ENCODE results near the gene TULP3. TPM values are rescaled to one million over a fixed set of nuclear protein-coding genes. Genes with fewer than 3 reads are reported as not detected.

TULP3 gene
- total and polyA plus RNA-seq, 7 donors: 3.9 to 9.1 (median 7.1) TPM

DNA sequence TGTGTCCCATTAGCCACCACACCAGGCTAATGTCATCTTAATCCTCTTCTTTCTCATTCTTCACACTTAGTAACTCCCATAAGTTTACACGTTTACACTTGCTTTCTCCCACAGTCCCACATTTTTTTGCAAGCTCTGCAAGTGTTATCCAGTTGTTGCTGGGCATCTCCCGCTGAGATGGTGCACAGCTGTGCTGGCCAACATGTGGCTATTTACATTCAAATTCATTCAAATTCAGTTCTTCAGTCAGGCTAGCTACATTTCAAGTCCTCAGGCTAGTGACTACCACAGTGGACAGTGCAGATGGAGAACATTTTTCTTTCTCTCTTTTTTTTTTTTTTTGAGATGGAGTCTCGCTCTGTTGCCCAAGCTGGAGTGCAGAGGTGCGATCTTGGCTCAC, 58.7 kb downstream of the TULP3 start:
- H3K36me3 ChIP-seq (ENCODE audit: insufficient read depth in 1 of 2, low read depth in 1 of 2): no peaks in the 10 kb centered on the region
- no peaks in the 10 kb centered on the region for H3K9me3 ChIP-seq
- intact Hi-C loops (cut with DNase I): no loop called here
- no peak for DNase-seq
- no peak for ATAC-seq
- TF ChIP-seq, protein P1, sequence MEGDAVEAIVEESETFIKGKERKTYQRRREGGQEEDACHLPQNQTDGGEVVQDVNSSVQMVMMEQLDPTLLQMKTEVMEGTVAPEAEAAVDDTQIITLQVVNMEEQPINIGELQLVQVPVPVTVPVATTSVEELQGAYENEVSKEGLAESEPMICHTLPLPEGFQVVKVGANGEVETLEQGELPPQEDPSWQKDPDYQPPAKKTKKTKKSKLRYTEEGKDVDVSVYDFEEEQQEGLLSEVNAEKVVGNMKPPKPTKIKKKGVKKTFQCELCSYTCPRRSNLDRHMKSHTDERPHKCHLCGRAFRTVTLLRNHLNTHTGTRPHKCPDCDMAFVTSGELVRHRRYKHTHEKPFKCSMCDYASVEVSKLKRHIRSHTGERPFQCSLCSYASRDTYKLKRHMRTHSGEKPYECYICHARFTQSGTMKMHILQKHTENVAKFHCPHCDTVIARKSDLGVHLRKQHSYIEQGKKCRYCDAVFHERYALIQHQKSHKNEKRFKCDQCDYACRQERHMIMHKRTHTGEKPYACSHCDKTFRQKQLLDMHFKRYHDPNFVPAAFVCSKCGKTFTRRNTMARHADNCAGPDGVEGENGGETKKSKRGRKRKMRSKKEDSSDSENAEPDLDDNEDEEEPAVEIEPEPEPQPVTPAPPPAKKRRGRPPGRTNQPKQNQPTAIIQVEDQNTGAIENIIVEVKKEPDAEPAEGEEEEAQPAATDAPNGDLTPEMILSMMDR (IDR thresholded peaks at IDR 0.05): no peak
- 74 to 85% (median 78%) methylated on average over 4 of the region's 4 CpGs for WGBS, 3 donors
- no peak overlapping the region for H3K4me3 ChIP-seq
- H3K4me1 ChIP-seq: peaks cover 4% of the 10 kb centered on the region
- no peaks in the 10 kb centered on the region for H3K27me3 ChIP-seq (ENCODE audit: insufficient read depth in 3 of 3, low read length in 2 of 3)
- no peak overlapping the region for H3K27ac ChIP-seq

GRCh38 chr12:2955888-2956287, 65.2 kb downstream of the TULP3 start:
- no peaks in the 10 kb centered on the region for H3K27me3 ChIP-seq (ENCODE audit: insufficient read depth in 3 of 3, low read length in 2 of 3)
- ATAC-seq: no peak
- intact Hi-C loops (cut with DNase I): no loop called here
- H3K9me3 ChIP-seq: no peaks in the 10 kb centered on the region
- TF ChIP-seq, protein P1 (IDR thresholded peaks at IDR 0.05): no peak
- H3K4me1 ChIP-seq: peaks cover 8% of the 10 kb centered on the region
- no peak overlapping the region for H3K27ac ChIP-seq
- H3K36me3 ChIP-seq (ENCODE audit: insufficient read depth in 1 of 2, low read depth in 1 of 2): peaks cover 0 to 6% of the 10 kb centered on the region in 2 donors
- no peak for DNase-seq
- no peak overlapping the region for H3K4me3 ChIP-seq
- WGBS, 3 donors: 95 to 96% (median 96%) methylated on average over 1 of the region's 1 CpG

- H3K27ac ChIP-seq: peak overlapping the region; percentile 85
- TF ChIP-seq, protein P1 (IDR thresholded peaks at IDR 0.05): no peak
- peak overlapping the region; percentile 76 for H3K4me3 ChIP-seq
- H3K36me3 ChIP-seq (ENCODE audit: insufficient read depth in 1 of 2, low read depth in 1 of 2): peaks cover 0 to 6% of the 10 kb centered on the region in 2 donors
- no peaks in the 10 kb centered on the region for H3K9me3 ChIP-seq
- H3K27me3 ChIP-seq (ENCODE audit: insufficient read depth in 3 of 3, low read length in 2 of 3): no peaks in the 10 kb centered on the region
- peaks cover 8% of the 10 kb centered on the region for H3K4me1 ChIP-seq
- DNase-seq: no peak
- ATAC-seq: no peak
- intact Hi-C loops (cut with DNase I): loop anchor here in 1 of 2 donors (2.0 kb wide), 1 partner anchor 75 kb away; no protein-coding TSS in a partner anchor
- WGBS, 3 donors: 80 to 84% (median 82%) methylated on average over 11 of the region's 11 CpGs
Observed at GRCh38 chr12:2957816-2958431, 67.2 kb downstream of the TULP3 start.

DNA sequence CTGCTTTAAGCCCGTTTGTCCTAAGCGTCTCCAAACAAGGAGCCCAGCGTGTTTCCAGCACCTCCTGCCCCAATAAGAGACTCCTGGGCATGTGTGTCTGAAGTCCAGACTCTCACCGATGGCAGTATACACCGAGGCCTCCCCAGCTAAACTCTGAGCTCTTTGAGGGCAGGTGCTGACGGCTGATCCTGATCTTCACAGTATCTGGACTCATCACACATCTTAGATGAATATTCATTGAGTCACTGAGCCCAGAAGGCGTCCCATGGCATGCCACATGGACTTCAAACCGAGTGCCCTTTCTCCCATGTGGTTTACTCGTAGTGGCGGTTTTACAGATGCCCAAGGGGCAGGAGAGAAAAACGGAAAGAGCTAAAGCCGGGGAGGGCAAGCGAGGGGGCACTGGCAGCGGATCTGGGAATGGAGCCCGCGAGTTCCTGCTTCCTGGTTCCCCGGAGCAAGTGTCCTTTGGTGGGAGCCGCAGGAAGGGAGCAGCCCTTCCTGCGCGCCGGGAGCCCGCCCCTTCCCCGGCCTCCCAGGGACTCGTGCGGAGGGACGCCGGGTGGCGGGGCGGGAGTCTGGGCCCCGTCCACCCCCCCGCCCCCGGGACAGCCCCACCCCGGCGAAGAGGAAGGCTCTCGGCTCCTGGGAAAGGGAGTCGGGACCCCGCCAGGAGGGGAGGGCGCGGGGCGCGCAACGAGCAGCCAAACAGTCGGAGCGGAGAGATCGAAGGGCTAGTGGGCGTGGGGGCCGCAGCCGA, 67.9 kb downstream of the TULP3 start:
- Histone ChIP-seq H3K4me1 (peaks cover 13% of the 10 kb centered on the region), H3K27me3 (ENCODE audit: insufficient read depth in 3 of 3, low read length in 2 of 3) (no peaks in the 10 kb centered on the region), H3K36me3 (ENCODE audit: insufficient read depth in 1 of 2, low read depth in 1 of 2) (peaks cover 0 to 6% of the 10 kb centered on the region in 2 donors), H3K27ac (peak overlapping the region; percentile 85), H3K9me3 (no peaks in the 10 kb centered on the region), H3K4me3 (peak overlapping the region; percentile 76)
- 1 to 4% (median 3%) methylated on average over 27 to 45 of the region's 48 CpGs for WGBS, 3 donors
- DNase-seq (peak; percentile 72 to 73), ATAC-seq (peak; percentile 48 to 59 (median 52))
- TF ChIP-seq, protein P1 (IDR thresholded peaks at IDR 0.05): no peak
- intact Hi-C loops (cut with DNase I): loop anchor here in 1 of 2 donors (2.0 kb wide), 1 partner anchor 74 kb away; no protein-coding TSS in a partner anchor
